ENCODE results near the gene UBQLN4.

The UBQLN4 gene

DNA sequence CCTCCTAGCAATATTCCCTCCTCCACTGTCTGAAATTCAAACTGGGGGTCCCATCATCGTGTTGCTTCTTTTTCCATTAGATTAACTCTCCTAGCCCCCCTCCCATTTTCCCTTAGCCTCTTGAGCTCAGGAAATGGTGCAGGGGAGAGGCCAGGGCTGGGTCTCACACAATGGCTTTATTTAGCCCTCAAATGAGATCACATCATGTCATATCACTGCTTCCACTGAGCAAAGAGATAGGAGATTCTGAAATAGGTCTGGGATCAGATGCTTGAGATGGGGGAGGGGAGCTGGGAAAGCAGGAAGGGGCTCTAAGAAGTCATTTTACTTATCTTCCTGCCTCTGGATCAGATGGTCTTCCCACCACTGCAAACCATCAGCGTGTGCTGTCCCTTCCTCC is 57.4 kb downstream of the UBQLN4 start:
- Histone ChIP-seq H3K27ac (ENCODE audit: low read length) (no peak overlapping the region), H3K79me2 (ENCODE audit: low read length) (no peaks in the 10 kb centered on the region), H3K9me2 (replicated peaks; ENCODE audit: insufficient read depth, low read length) (no peaks in the 10 kb centered on the region), H3K9me3 (replicated peaks; ENCODE audit: insufficient read depth, low read length) (no peaks in the 10 kb centered on the region), H3K36me3 (replicated peaks; ENCODE audit: insufficient read depth, low read length) (no peaks in the 10 kb centered on the region), H3K27me3 (replicated peaks; ENCODE audit: insufficient read depth, low read length) (no peaks in the 10 kb centered on the region), H3K4me1 (ENCODE audit: low read length) (peaks cover 5% of the 10 kb centered on the region), H3F3A (ENCODE audit: insufficient read depth, low read length) (0 out of 2 replicates have a peak, but pooled peaks cover 3% of the 10 kb centered on the region), H4K20me1 (ENCODE audit: insufficient read depth, low read length) (no peaks in the 10 kb centered on the region), H3K4me3 (ENCODE audit: low read length) (no peak overlapping the region), H2AFZ (ENCODE audit: low read length) (no peak overlapping the region), H3K4me2 (ENCODE audit: low read depth, low read length) (no peak overlapping the region), H3K9ac (ENCODE audit: low read length) (no peak overlapping the region)
- DNase-seq: no peak
- TF ChIP-seq EZH2phosphoT487 (IDR thresholded peaks at IDR 0.05; ENCODE audit: low read length): no peak
- TF ChIP-seq, protein P1, sequence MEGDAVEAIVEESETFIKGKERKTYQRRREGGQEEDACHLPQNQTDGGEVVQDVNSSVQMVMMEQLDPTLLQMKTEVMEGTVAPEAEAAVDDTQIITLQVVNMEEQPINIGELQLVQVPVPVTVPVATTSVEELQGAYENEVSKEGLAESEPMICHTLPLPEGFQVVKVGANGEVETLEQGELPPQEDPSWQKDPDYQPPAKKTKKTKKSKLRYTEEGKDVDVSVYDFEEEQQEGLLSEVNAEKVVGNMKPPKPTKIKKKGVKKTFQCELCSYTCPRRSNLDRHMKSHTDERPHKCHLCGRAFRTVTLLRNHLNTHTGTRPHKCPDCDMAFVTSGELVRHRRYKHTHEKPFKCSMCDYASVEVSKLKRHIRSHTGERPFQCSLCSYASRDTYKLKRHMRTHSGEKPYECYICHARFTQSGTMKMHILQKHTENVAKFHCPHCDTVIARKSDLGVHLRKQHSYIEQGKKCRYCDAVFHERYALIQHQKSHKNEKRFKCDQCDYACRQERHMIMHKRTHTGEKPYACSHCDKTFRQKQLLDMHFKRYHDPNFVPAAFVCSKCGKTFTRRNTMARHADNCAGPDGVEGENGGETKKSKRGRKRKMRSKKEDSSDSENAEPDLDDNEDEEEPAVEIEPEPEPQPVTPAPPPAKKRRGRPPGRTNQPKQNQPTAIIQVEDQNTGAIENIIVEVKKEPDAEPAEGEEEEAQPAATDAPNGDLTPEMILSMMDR (IDR thresholded peaks at IDR 0.05; ENCODE audit: low read length): no peak
- TF ChIP-seq EZH2 (optimal IDR thresholded peaks at IDR 0.05; ENCODE audit: low read depth, low read length): no peak

GRCh38 chr1:155993595-155993994 is 60.0 kb downstream of the UBQLN4 start:
- Histone ChIP-seq H3K4me1 (ENCODE audit: low read length) (peaks cover 21% of the 10 kb centered on the region), H3K9me2 (replicated peaks; ENCODE audit: insufficient read depth, low read length) (no peaks in the 10 kb centered on the region), H3K4me3 (ENCODE audit: low read length) (no peak overlapping the region), H3K36me3 (replicated peaks; ENCODE audit: insufficient read depth, low read length) (no peaks in the 10 kb centered on the region), H4K20me1 (ENCODE audit: insufficient read depth, low read length) (no peaks in the 10 kb centered on the region), H2AFZ (ENCODE audit: low read length) (no peak overlapping the region), H3K79me2 (ENCODE audit: low read length) (no peaks in the 10 kb centered on the region), H3K9me3 (replicated peaks; ENCODE audit: insufficient read depth, low read length) (no peaks in the 10 kb centered on the region), H3K9ac (ENCODE audit: low read length) (no peak overlapping the region), H3K27me3 (replicated peaks; ENCODE audit: insufficient read depth, low read length) (no peaks in the 10 kb centered on the region), H3K4me2 (ENCODE audit: low read depth, low read length) (no peak overlapping the region), H3K27ac (ENCODE audit: low read length) (no peak overlapping the region), H3F3A (ENCODE audit: insufficient read depth, low read length) (0 out of 2 replicates have a peak, but pooled peaks cover 3% of the 10 kb centered on the region)
- no peak for DNase-seq
- no peak for TF ChIP-seq EZH2 (optimal IDR thresholded peaks at IDR 0.05; ENCODE audit: low read depth, low read length)
- TF ChIP-seq EZH2phosphoT487 (IDR thresholded peaks at IDR 0.05; ENCODE audit: low read length): no peak
- TF ChIP-seq, protein P1 (IDR thresholded peaks at IDR 0.05; ENCODE audit: low read length): no peak

GRCh38 chr1:155990005-155990739 is 63.4 kb downstream of the UBQLN4 start:
- Histone ChIP-seq H3K4me3 (ENCODE audit: low read length) (no peak overlapping the region), H3K27ac (ENCODE audit: low read length) (no peak overlapping the region), H3K4me1 (ENCODE audit: low read length) (peaks cover 21% of the 10 kb centered on the region), H3K36me3 (replicated peaks; ENCODE audit: insufficient read depth, low read length) (no peaks in the 10 kb centered on the region), H3K27me3 (replicated peaks; ENCODE audit: insufficient read depth, low read length) (no peaks in the 10 kb centered on the region), H4K20me1 (ENCODE audit: insufficient read depth, low read length) (no peaks in the 10 kb centered on the region), H3K4me2 (ENCODE audit: low read depth, low read length) (no peak overlapping the region), H3K9ac (ENCODE audit: low read length) (no peak overlapping the region), H3F3A (ENCODE audit: insufficient read depth, low read length) (0 out of 2 replicates have a peak, but pooled peaks cover 3% of the 10 kb centered on the region), H3K79me2 (ENCODE audit: low read length) (no peaks in the 10 kb centered on the region), H2AFZ (ENCODE audit: low read length) (peak overlapping the region; percentile 2; the same call in 1 of the 2 replicates), H3K9me2 (replicated peaks; ENCODE audit: insufficient read depth, low read length) (no peaks in the 10 kb centered on the region), H3K9me3 (replicated peaks; ENCODE audit: insufficient read depth, low read length) (no peaks in the 10 kb centered on the region)
- no peak for DNase-seq
- TF ChIP-seq EZH2 (optimal IDR thresholded peaks at IDR 0.05; ENCODE audit: low read depth, low read length): no peak
- TF ChIP-seq, protein P1 (IDR thresholded peaks at IDR 0.05; ENCODE audit: low read length): no peak
- no peak for TF ChIP-seq EZH2phosphoT487 (IDR thresholded peaks at IDR 0.05; ENCODE audit: low read length)

Measured in MM.1S (cell line).